Activated T-helper 17 cell treated with anti-CD3 and anti-CD28 coated beads, Interleukin-2, amount 50 U/mL, for 72 hours (primary cell): ENCODE results near the gene LYRM2. TPM values are rescaled to one million over a fixed set of nuclear protein-coding genes. Genes with fewer than 3 reads are reported as not detected.

Experiments used
- ATAC-seq: fragments of 150-1000 bp; cut with Tn5 transposase; replicated peaks from 2 replicates; pipeline ENCODE4 v1.10.0; 2021; ENCODE audit warnings: mild to moderate bottlenecking, moderate library complexity
- H3K27ac Mint-ChIP-seq: one replicate; pipeline ENCODE4 v1.8.0; 2022; ENCODE audit warnings: mixed read lengths
- H3K27me3 Mint-ChIP-seq: one replicate; pipeline ENCODE4 v1.8.0; 2022; ENCODE audit warnings: mixed read lengths
- H3K36me3 Mint-ChIP-seq: one replicate; pipeline ENCODE4 v1.8.0; 2022; ENCODE audit warnings: low read depth, mild to moderate bottlenecking, mixed read lengths
- H3K4me1 Mint-ChIP-seq: one replicate; pipeline ENCODE4 v1.8.0; 2022; ENCODE audit warnings: mixed read lengths
- H3K4me3 Mint-ChIP-seq: one replicate; pipeline ENCODE4 v1.8.0; 2022; ENCODE audit warnings: mild to moderate bottlenecking, mixed read lengths
- H3K9me3 Mint-ChIP-seq: one replicate; pipeline ENCODE4 v1.8.0; 2022; ENCODE audit warnings: mixed read lengths
- total RNA-seq, 2 donors: library from RNA; stranded (reverse); gene quantifications; one replicate each; pipeline ENCODE4 v1.2.3, GENCODE V29; 2022

LYRM2 gene
- total RNA-seq, 2 donors from 2014 or later = 22.5 to 30.7 TPM

DNA sequence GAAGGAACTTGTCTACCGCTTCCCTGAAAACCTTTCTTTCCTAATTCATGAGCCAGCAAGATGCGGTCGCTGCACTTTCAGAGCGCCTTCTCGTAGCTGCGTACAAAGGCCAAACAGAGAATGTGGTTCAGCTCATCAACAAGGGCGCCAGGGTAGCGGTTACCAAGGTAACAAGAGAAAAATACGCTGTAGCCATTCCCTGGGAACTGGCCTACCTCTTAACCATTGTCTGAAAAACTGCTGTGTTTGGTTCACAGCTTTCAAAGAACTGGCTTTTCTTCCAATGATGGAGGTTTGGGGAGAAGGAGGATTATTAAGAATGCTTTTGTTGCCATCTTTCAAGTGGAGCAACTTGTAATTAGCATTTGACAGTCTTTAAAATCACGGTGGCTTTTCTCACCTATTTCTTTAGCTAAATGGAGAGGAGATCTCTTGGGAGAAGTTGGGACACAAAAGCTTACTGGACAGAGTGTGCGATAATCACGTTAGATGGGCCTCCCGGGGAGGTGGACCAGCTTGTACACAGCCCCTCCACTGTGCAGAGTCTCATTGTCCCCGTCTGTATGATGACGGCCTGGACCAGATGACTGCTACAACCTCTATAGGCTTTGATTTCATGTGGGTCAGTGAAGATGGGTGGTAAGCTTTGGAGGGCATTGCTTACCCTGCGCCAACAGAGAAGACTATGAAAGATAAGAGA is 71.5 kb downstream of the LYRM2 start:
- ATAC-seq = no peak
- H3K27me3 Mint-ChIP-seq = no peaks in the 10 kb centered on the region
- H3K4me3 Mint-ChIP-seq = no peak overlapping the region
- H3K4me1 Mint-ChIP-seq = no peaks in the 10 kb centered on the region
- H3K9me3 Mint-ChIP-seq = no peaks in the 10 kb centered on the region
- no peak overlapping the region for H3K27ac Mint-ChIP-seq
- H3K36me3 Mint-ChIP-seq = no peaks in the 10 kb centered on the region

DNA sequence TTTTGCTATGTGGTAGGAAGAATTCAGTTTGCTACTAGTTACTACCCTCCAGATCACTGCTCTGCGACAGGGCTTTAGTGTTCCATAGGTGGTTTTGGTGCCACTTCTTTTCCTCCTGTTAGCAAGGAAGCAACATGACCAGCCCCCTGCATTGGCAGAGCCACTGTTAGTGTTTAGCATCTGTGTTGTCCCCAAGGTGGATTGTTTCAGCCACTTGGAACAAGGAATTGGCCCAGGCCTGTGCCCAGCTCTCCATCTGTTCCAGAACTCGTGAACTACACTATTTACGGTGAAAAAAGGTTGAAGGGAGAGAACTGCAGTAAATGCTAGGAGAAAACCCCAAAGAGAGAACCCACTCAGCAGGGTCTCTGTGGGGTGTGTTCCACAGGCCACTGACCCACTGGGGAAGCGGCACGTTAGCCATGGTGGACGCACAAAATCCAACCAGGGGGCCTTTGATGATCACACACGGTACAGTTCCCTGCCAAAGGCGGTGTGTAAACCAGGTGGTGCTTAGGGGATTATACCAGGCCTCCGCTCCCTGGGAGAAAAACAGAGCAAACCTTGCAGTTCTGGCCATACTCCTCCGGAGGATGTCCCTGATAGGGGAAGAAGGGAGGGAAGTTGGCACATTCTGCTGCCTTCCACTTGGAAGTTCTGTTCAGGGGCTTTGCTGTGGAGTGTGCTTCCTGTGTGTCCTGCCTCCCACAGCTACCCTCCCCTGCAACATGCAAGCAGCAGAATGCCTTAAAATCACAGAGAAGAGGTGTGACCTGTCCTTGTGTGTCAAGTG is 72.3 kb downstream of the LYRM2 start:
- Mint-ChIP-seq H3K27ac (no peak overlapping the region), H3K36me3 (no peaks in the 10 kb centered on the region), H3K4me1 (no peaks in the 10 kb centered on the region), H3K9me3 (no peaks in the 10 kb centered on the region), H3K27me3 (no peaks in the 10 kb centered on the region), H3K4me3 (no peak overlapping the region)
- ATAC-seq = no peak

DNA sequence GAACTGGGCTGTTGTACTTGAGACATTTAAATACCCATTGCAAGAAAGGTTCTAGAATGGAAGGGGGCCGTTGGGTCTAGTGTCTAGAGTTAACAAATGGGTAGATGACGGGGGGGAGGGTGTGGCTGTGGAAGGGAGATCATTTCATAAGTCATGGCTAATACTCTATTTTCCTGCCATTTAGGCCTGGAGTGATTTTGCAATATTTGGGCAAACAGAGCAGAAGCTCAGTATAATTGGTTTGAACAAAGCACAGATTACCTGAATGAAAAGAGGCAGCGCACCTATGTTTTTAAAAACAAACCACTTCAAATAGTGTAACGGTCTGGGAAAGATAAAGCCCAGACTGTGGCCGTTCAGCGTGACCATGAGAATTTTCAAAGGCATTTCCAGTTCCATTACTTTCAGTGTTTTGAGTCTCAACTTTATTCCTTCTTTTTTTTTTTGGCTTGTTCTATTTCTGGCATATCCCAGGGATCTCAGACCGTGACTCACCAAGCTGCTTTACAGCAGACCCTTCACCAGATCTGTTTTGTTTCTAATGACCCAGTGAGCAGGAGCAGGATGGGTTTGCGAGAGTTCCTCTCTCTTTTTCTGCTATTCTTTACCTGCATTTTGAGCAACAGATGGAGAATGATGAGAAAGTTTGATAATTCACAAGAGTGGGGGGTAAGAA is 73.7 kb downstream of the LYRM2 start:
- Mint-ChIP-seq H3K27ac (no peak overlapping the region), H3K4me1 (no peaks in the 10 kb centered on the region), H3K4me3 (no peak overlapping the region), H3K9me3 (no peaks in the 10 kb centered on the region), H3K36me3 (no peaks in the 10 kb centered on the region), H3K27me3 (no peaks in the 10 kb centered on the region)
- no peak for ATAC-seq

DNA sequence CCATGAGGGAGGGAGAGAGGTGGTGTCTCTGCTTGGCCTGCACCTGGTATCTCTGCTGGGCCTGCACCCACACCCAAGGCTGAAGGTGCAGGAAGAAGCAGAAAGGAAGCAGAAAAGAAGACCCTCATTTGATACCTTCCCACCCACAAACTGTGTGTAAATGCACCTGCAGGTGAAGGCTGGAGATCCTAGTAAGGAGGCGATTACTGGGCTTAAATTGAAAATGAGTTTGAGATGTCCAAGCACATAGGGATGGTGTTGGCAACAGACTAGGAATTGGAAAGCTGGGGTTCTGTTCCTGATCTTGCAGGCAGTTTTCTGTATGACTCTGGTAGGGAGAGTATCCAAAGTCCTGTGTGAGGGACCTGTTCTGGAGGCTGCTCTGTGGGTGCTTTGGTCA is 74.7 kb downstream of the LYRM2 start:
- Mint-ChIP-seq H3K4me1 (no peaks in the 10 kb centered on the region), H3K4me3 (no peak overlapping the region), H3K27ac (no peak overlapping the region), H3K27me3 (no peaks in the 10 kb centered on the region), H3K9me3 (no peaks in the 10 kb centered on the region), H3K36me3 (no peaks in the 10 kb centered on the region)
- no peak for ATAC-seq

DNA sequence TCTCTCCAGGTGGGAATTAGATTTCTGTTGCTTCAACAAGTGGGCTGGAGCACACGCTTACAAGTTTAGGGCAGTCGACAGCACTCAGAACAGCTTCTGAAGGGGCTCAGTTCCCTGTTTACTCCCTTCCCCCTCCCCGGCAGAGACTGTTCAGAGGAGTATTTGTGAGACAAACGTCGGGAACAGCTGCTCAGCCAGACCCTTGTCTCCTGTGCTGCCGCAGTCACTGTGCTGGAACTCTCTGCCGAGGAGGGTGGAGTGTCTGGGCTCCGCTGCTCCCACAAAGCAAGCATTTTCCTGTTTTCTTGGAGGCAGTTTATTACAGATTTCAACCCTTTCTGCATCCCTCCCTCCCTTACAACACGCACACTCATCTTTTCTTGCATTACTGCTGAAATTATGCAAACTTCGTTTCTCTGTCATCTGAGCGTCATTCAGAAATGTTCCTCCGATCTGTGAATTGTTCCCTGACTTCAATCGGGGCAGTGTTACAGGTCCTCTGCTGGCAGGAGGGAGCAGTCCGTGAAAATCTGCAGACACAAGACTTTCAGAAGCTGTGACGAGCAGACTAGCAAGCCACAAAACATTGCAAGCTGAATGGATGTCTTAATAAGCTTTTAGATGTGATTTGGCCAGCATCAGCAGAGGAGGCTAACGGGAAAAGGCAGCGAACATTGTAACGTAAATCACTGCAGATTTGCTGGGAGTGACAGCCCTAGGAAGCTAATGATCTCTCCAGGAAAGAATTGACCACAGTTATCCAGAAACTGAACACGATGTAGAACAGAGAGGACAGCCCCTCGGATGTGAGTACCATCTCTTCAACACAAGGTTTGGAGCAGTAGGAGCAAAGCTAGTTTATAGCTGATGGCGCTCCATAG is 76.2 kb downstream of the LYRM2 start:
- no peak for ATAC-seq
- Mint-ChIP-seq H3K4me3 (no peak overlapping the region), H3K4me1 (no peaks in the 10 kb centered on the region), H3K27me3 (no peaks in the 10 kb centered on the region), H3K27ac (no peak overlapping the region), H3K9me3 (no peaks in the 10 kb centered on the region), H3K36me3 (no peaks in the 10 kb centered on the region)

DNA sequence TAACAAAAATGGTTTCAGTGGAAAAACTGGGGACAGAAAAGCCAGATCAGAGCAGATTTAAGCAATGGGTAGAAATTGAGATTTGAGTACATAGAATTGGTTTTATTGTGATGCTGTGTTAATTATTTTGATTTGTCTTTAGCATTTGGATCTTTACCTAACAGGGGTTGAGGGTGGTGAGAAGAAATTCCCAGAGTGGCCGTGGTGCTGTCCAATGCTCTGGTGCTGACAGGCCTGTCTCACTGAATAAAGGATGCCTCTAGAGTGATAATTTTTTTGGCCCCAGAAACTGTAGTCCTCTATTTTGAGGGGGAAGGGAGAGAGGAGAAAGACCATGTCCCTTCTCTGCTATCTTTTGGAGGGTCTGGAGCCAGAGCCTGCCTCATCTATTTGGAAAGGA is 79.1 kb downstream of the LYRM2 start:
- peaks cover 6% of the 10 kb centered on the region for H3K9me3 Mint-ChIP-seq
- H3K4me3 Mint-ChIP-seq = no peak overlapping the region
- H3K27ac Mint-ChIP-seq = no peak overlapping the region
- no peaks in the 10 kb centered on the region for H3K4me1 Mint-ChIP-seq
- ATAC-seq = no peak
- H3K36me3 Mint-ChIP-seq = no peaks in the 10 kb centered on the region
- H3K27me3 Mint-ChIP-seq = no peaks in the 10 kb centered on the region

DNA sequence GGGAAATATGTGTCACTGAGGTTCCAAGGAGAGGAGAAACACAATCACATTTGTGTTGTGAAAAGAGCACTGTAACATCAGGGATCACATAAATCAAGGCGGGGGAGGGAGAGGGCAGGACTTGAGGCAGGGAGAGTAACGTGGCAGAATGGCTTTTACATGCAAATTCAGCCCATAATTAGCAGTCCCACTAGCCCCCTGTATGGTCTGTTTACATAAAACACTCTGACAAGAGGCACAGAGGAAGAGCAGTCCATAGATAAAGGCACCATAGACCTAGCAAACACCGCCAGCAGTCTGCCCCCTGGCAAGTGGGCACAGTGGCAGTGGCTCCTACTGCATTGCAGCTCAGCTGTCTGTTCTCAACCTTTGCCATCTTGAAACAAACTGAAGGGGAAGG is 82.7 kb downstream of the LYRM2 start:
- Mint-ChIP-seq H3K27me3 (no peaks in the 10 kb centered on the region), H3K27ac (no peak overlapping the region), H3K4me3 (no peak overlapping the region), H3K9me3 (peaks cover 6% of the 10 kb centered on the region), H3K36me3 (no peaks in the 10 kb centered on the region), H3K4me1 (no peaks in the 10 kb centered on the region)
- no peak for ATAC-seq

DNA sequence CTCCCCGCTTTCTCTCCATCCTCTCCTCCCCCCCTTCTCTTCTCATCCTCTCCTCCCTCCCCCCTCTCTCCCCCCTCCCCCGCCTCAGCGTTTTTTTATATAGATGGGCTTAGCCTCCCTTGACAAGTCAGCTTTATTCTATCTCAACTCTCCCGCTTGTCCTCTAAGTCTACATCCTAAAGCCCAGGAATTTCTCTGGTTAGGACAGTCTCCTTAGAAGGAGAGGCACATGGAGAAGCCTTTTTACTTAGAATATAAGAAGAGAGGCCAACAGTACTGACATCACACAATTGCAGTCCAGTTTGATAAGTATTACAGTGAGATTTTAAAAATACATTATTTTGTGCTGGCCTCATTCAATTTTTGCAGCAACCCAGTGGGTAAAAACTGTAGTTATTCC is 83.5 kb downstream of the LYRM2 start:
- Mint-ChIP-seq H3K4me1 (no peaks in the 10 kb centered on the region), H3K27me3 (no peaks in the 10 kb centered on the region), H3K9me3 (peaks cover 6% of the 10 kb centered on the region), H3K36me3 (no peaks in the 10 kb centered on the region), H3K4me3 (no peak overlapping the region), H3K27ac (no peak overlapping the region)
- no peak for ATAC-seq

DNA sequence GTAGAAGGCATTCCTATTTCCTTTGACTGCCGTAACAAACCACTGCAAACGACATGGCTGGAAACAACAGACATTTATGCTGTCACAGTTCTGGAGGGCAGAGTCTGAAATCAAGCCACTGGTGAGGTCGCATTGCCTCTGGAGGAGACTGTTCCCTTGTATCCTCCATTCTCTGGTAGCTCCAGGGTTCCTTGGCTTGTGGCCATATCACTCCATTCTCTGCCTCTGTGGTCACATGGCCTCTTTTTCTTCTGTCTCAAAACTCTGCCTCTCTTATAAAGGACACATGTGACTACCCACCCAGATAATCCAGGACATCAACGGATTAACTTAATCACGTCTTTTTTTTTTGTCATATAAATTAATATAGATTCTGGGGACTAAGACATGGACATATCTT is 84.4 kb downstream of the LYRM2 start:
- Mint-ChIP-seq H3K4me3 (no peak overlapping the region), H3K27me3 (no peaks in the 10 kb centered on the region), H3K27ac (no peak overlapping the region), H3K9me3 (peaks cover 6% of the 10 kb centered on the region), H3K4me1 (no peaks in the 10 kb centered on the region), H3K36me3 (no peaks in the 10 kb centered on the region)
- ATAC-seq = no peak

DNA sequence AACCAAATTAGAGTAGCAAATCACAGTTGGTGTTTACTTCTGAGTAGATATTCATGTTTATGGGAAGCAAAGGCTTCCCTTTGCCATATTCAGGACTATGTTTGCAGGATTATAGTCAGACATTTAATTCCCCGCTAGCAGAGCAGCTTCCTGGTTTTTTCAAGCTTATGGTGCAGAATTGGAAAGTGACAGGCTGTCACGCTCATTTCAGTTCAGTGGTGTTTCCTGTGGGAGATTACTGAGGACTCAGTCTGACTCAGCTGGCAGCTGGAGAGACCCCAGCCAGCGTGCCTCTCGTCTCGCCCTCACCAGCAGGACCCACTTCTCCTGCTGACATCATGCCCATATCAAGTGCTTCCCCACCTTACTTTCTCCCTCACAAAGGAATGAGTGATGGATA is 85.1 kb downstream of the LYRM2 start:
- no peak for ATAC-seq
- no peaks in the 10 kb centered on the region for H3K4me1 Mint-ChIP-seq
- H3K27ac Mint-ChIP-seq = no peak overlapping the region
- no peaks in the 10 kb centered on the region for H3K36me3 Mint-ChIP-seq
- no peak overlapping the region for H3K4me3 Mint-ChIP-seq
- H3K27me3 Mint-ChIP-seq = no peaks in the 10 kb centered on the region
- peaks cover 6% of the 10 kb centered on the region for H3K9me3 Mint-ChIP-seq

DNA sequence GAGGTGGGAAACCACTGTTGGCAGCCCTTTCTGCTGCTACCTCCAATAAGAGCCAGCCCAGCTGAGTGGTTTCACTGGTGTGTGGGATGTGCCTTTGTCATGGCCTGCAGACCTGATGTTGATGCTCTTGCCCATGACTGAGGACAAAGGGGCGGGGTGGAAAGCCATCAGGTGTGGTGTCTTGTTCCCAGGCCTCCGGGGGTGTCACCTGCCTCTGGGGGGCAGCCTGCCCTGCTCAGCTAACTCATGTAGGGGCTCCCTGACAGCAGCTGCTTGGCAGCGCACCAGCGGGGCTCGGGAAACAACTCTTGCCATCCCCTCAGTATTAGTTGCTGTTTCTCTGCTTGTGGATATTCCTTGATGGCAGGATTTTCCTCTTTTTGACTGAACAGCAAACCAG is 91.3 kb downstream of the LYRM2 start:
- no peaks in the 10 kb centered on the region for H3K9me3 Mint-ChIP-seq
- no peaks in the 10 kb centered on the region for H3K36me3 Mint-ChIP-seq
- H3K27me3 Mint-ChIP-seq = no peaks in the 10 kb centered on the region
- H3K4me1 Mint-ChIP-seq = no peaks in the 10 kb centered on the region
- H3K27ac Mint-ChIP-seq = no peak overlapping the region
- no peak overlapping the region for H3K4me3 Mint-ChIP-seq
- no peak for ATAC-seq

DNA sequence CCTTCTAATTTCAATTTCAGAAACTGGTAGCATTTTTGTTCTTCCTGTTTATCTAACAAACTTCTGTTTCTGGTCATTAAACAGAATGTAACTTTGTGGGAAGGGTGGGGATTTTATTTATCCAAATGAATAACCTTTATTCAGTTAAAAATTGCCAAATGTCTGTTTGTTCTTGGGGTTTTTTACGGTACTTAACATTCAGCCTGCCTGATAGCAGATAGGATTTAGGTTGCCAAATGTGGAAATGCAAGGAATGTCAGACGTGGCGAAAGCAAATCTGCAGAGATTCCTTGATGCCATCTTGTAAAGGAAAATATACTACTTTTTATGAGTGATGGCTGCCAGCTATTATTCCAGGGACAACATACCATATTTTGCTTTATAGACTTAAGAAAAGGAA is 95.7 kb downstream of the LYRM2 start:
- H3K27me3 Mint-ChIP-seq = peaks cover 3% of the 10 kb centered on the region
- no peak for ATAC-seq
- H3K27ac Mint-ChIP-seq = no peak overlapping the region
- H3K4me3 Mint-ChIP-seq = no peak overlapping the region
- no peaks in the 10 kb centered on the region for H3K9me3 Mint-ChIP-seq
- no peaks in the 10 kb centered on the region for H3K4me1 Mint-ChIP-seq
- no peaks in the 10 kb centered on the region for H3K36me3 Mint-ChIP-seq

DNA sequence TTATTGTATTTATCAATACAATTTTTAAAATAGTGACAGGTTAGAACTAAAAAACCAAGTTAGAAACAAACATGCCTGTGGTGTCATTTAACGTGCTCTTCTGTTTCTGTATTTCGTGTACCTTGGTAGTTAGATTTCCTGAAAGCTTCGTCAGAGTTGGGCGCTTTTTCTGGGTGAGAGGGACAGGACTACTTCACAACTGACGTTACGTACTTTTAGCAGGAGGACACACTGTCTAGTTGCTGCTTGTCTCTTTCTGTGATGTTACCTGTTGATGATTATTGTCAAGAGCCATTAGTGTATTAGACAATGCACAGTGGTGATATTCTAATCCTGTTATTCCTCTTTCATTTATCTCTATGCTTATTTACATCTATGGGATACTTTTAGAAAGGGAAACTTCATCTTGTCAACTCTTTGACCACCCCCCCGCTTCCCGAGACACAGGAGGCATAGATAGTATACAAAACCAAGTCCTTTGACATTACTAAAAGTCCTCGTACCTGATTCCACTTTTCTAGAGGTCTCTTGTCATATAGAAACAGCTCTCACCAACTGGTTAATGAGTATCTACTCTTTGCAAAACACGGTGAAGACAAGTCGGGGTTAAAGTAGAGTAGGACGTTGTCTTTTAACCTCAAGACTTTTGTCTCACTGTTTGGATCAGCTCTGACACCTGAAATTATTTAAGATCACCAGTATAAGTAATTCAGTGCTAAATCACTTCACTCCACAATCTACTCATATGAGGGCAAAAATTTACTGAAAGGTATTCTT is 96.3 kb downstream of the LYRM2 start:
- Mint-ChIP-seq H3K4me1 (no peaks in the 10 kb centered on the region), H3K4me3 (no peak overlapping the region), H3K36me3 (no peaks in the 10 kb centered on the region), H3K27me3 (peaks cover 3% of the 10 kb centered on the region), H3K27ac (no peak overlapping the region), H3K9me3 (no peaks in the 10 kb centered on the region)
- no peak for ATAC-seq

DNA sequence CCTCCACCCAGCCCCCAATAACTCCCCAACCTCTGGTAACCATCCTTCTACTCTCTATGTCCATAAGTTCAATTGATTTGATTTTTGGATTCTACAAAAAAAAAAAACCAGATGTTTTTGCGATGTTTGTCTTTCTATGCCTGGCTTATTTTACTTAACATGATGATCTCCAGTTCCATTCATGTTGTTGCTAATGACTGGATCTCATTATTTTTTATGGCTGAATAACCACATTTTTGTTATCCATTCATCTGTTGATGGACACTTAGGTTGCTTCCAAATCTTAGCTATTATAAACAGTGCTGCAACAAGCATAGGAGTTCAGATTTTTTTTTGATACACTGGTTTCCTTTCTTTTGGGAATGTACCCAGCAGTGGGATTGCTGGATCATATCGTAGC is 98.8 kb downstream of the LYRM2 start:
- Mint-ChIP-seq H3K9me3 (no peaks in the 10 kb centered on the region), H3K4me3 (no peak overlapping the region), H3K27me3 (peaks cover 3% of the 10 kb centered on the region), H3K4me1 (no peaks in the 10 kb centered on the region), H3K27ac (no peak overlapping the region), H3K36me3 (no peaks in the 10 kb centered on the region)
- ATAC-seq = no peak
